Osteocyte (in vitro differentiated cells): ENCODE results near the gene SGO1. TPM values are rescaled to one million over a fixed set of nuclear protein-coding genes. Genes with fewer than 3 reads are reported as not detected.

Experiments used
- DNase-seq: peaks from one replicate; pipeline ENCODE4 v3.0.0; 2021; ENCODE audit warnings: mixed read lengths; ENCODE audit not compliant: unreplicated experiment; ENCODE audit errors: extremely low spot score
- H3K27ac Mint-ChIP-seq: one replicate; pipeline ENCODE4 v1.8.0; 2021; ENCODE audit warnings: mild to moderate bottlenecking, mixed read lengths; ENCODE audit not compliant: unreplicated experiment
- H3K27me3 Mint-ChIP-seq: one replicate; pipeline ENCODE4 v1.8.0; 2021; ENCODE audit warnings: mixed read lengths; ENCODE audit not compliant: unreplicated experiment
- H3K36me3 Mint-ChIP-seq: one replicate; pipeline ENCODE4 v1.8.0; 2021; ENCODE audit warnings: mixed read lengths; ENCODE audit not compliant: unreplicated experiment
- H3K4me1 Mint-ChIP-seq: one replicate; pipeline ENCODE4 v1.8.0; 2021; ENCODE audit warnings: mixed read lengths; ENCODE audit not compliant: unreplicated experiment
- H3K4me3 Mint-ChIP-seq: one replicate; pipeline ENCODE4 v1.8.0; 2021; ENCODE audit warnings: mild to moderate bottlenecking, moderate library complexity, mixed read lengths; ENCODE audit not compliant: unreplicated experiment
- H3K9me3 Mint-ChIP-seq: one replicate; pipeline ENCODE4 v1.8.0; 2021; ENCODE audit warnings: mixed read lengths; ENCODE audit not compliant: unreplicated experiment
- total RNA-seq: library from RNA; stranded (reverse); gene quantifications from 2 replicates; pipeline ENCODE4 v1.2.1, GENCODE V29; 2021
- TF ChIP-seq, protein P1 (sequence below): fragments of 200-600 bp; sonication (generic); IDR thresholded peaks from 2 replicates; pipeline ENCODE4 v1.5.0; 2021; ENCODE audit warnings: antibody characterized with exemption, mild to moderate bottlenecking, moderate library complexity

The SGO1 gene
- total RNA-seq, 1 donor from 2014 or later, result 2.7 TPM

- Mint-ChIP-seq H3K4me3 (no peak overlapping the region), H3K36me3 (no peaks in the 10 kb centered on the region), H3K27me3 (no peaks in the 10 kb centered on the region), H3K27ac (no peak overlapping the region), H3K4me1 (peaks cover 3% of the 10 kb centered on the region), H3K9me3 (no peaks in the 10 kb centered on the region)
- TF ChIP-seq, protein P1, sequence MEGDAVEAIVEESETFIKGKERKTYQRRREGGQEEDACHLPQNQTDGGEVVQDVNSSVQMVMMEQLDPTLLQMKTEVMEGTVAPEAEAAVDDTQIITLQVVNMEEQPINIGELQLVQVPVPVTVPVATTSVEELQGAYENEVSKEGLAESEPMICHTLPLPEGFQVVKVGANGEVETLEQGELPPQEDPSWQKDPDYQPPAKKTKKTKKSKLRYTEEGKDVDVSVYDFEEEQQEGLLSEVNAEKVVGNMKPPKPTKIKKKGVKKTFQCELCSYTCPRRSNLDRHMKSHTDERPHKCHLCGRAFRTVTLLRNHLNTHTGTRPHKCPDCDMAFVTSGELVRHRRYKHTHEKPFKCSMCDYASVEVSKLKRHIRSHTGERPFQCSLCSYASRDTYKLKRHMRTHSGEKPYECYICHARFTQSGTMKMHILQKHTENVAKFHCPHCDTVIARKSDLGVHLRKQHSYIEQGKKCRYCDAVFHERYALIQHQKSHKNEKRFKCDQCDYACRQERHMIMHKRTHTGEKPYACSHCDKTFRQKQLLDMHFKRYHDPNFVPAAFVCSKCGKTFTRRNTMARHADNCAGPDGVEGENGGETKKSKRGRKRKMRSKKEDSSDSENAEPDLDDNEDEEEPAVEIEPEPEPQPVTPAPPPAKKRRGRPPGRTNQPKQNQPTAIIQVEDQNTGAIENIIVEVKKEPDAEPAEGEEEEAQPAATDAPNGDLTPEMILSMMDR, result no peak
- no peak for DNase-seq
These were observed 701 bp downstream of the SGO1 start for GRCh38 chr3:20185331-20185678.

- no peaks in the 10 kb centered on the region for H3K9me3 Mint-ChIP-seq
- peaks cover 3% of the 10 kb centered on the region for H3K4me1 Mint-ChIP-seq
- H3K36me3 Mint-ChIP-seq, result no peaks in the 10 kb centered on the region
- H3K4me3 Mint-ChIP-seq, result no peak overlapping the region
- no peak overlapping the region for H3K27ac Mint-ChIP-seq
- TF ChIP-seq, protein P1, result no peak
- DNase-seq, result no peak
- no peaks in the 10 kb centered on the region for H3K27me3 Mint-ChIP-seq
These were observed 3.8 kb downstream of the SGO1 start for GRCh38 chr3:20182206-20182605.

DNA sequence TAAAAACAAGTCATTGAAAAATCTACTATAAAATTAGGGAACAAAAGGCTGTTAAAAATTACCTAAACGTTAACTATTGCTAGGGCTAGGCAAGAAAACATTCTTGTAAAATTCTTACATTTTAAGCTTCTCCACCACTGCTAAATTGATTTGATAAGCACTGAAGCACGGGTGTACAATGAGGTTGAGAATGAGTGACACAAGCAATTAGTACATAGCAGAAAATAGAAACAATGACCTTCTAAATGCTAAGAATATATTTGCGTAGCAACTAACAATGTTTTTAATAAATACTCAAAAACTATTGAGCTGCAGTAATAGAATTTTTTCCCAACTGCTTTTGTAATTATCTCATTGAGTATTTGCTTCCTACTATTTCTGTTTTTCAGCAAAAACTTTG is 4.7 kb downstream of the SGO1 start:
- no peaks in the 10 kb centered on the region for H3K27me3 Mint-ChIP-seq
- no peak overlapping the region for H3K27ac Mint-ChIP-seq
- DNase-seq, result no peak
- H3K36me3 Mint-ChIP-seq, result no peaks in the 10 kb centered on the region
- H3K4me1 Mint-ChIP-seq, result peaks cover 3% of the 10 kb centered on the region
- TF ChIP-seq, protein P1, result no peak
- H3K9me3 Mint-ChIP-seq, result no peaks in the 10 kb centered on the region
- no peak overlapping the region for H3K4me3 Mint-ChIP-seq

GRCh38 chr3:20173844-20174410 is 12.1 kb downstream of the SGO1 start:
- no peak overlapping the region for H3K27ac Mint-ChIP-seq
- TF ChIP-seq, protein P1, result no peak
- DNase-seq, result no peak
- H3K4me1 Mint-ChIP-seq, result no peaks in the 10 kb centered on the region
- H3K36me3 Mint-ChIP-seq, result peaks cover 3% of the 10 kb centered on the region
- no peaks in the 10 kb centered on the region for H3K9me3 Mint-ChIP-seq
- no peaks in the 10 kb centered on the region for H3K27me3 Mint-ChIP-seq
- no peak overlapping the region for H3K4me3 Mint-ChIP-seq

DNA sequence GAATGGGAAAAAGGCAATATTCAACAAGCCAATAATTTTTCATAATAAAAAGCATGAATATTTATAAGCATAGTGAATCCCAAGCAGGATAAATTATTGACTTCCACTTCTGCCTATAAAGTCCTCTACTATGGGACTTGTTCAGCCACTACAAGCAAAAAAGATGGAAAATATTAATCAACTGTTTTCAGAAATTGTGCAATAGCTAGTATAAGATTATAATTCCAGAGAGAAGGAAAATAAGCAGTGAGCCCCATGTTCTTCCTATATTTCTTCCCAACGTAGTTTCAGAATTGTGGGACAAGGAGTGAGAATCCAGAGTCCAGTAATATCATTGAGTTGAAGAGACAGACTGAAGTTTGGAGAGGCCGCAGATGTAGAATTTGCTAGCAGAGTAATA is 24.3 kb downstream of the SGO1 start:
- no peak overlapping the region for H3K4me3 Mint-ChIP-seq
- H3K9me3 Mint-ChIP-seq, result no peaks in the 10 kb centered on the region
- DNase-seq, result no peak
- H3K27ac Mint-ChIP-seq, result no peak overlapping the region
- no peaks in the 10 kb centered on the region for H3K27me3 Mint-ChIP-seq
- peaks cover 3% of the 10 kb centered on the region for H3K36me3 Mint-ChIP-seq
- TF ChIP-seq, protein P1, result no peak
- H3K4me1 Mint-ChIP-seq, result no peaks in the 10 kb centered on the region
